ENCODE measurements around the gene GRAMD1B. TPM values are rescaled to one million over a fixed set of nuclear protein-coding genes. Genes with fewer than 3 reads are reported as not detected.

GRAMD1B gene
- total RNA-seq, 4 donors from 2014 or later, result 1.8 to 4.0 (median 3.0) TPM

DNA sequence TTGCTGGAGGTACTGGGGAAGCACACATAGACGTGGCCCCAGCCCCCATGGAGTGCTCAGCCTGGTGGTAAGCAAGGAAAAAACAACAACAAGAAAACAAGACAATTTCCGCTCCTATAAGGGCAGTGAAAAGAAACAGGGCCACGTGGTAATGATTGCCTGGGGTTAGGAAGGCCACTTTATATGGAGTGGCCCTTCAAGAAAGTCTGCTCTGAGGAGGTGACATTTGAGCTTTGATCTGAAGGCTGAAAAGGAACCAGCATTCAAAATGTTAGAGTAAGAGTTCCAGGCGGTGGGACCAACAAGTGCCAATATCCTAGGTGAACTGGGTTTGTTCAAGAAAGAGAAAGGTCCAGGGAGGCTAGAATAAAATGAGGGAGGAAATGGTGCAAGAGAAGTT, 136.8 kb downstream of the GRAMD1B start:
- ATAC-seq, result no peak
- TF ChIP-seq, protein P1, sequence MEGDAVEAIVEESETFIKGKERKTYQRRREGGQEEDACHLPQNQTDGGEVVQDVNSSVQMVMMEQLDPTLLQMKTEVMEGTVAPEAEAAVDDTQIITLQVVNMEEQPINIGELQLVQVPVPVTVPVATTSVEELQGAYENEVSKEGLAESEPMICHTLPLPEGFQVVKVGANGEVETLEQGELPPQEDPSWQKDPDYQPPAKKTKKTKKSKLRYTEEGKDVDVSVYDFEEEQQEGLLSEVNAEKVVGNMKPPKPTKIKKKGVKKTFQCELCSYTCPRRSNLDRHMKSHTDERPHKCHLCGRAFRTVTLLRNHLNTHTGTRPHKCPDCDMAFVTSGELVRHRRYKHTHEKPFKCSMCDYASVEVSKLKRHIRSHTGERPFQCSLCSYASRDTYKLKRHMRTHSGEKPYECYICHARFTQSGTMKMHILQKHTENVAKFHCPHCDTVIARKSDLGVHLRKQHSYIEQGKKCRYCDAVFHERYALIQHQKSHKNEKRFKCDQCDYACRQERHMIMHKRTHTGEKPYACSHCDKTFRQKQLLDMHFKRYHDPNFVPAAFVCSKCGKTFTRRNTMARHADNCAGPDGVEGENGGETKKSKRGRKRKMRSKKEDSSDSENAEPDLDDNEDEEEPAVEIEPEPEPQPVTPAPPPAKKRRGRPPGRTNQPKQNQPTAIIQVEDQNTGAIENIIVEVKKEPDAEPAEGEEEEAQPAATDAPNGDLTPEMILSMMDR (IDR thresholded peaks at IDR 0.05), result no peak
- TF ChIP-seq EP300 (IDR thresholded peaks at IDR 0.05) (no peak), POLR2A (IDR thresholded peaks at IDR 0.05) (no peak), POLR2AphosphoS5 (IDR thresholded peaks at IDR 0.05) (no peak)
- Histone ChIP-seq H3K4me3 (no peak overlapping the region), H3K9me3 (no peaks in the 10 kb centered on the region), H3K27me3 (peaks cover 4% of the 10 kb centered on the region), H3K36me3 (no peaks in the 10 kb centered on the region), H3K4me1 (peaks cover 0 to 7% (median 0%) of the 10 kb centered on the region in 3 donors), H3K27ac (no peak overlapping the region)
- WGBS, 2 donors (ENCODE audit: low coverage in 1 of 2), result 73 to 83% methylated on average over 4 of the region's 4 CpGs

GRCh38 chr11:123567466-123567865, 137.4 kb downstream of the GRAMD1B start:
- Histone ChIP-seq H3K4me3 (no peak overlapping the region), H3K9me3 (no peaks in the 10 kb centered on the region), H3K27ac (no peak overlapping the region), H3K27me3 (peaks cover 4% of the 10 kb centered on the region), H3K4me1 (peaks cover 0 to 1% (median 0%) of the 10 kb centered on the region in 3 donors), H3K36me3 (no peaks in the 10 kb centered on the region)
- WGBS, 2 donors (ENCODE audit: low coverage in 1 of 2), result 42% methylated on average over 1 of the region's 1 CpG; no CpG with 5 or more reads in 1 of the 2 donors
- no peak for ATAC-seq
- TF ChIP-seq EP300 (IDR thresholded peaks at IDR 0.05) (no peak), POLR2AphosphoS5 (IDR thresholded peaks at IDR 0.05) (no peak), POLR2A (IDR thresholded peaks at IDR 0.05) (no peak)
- TF ChIP-seq, protein P1 (IDR thresholded peaks at IDR 0.05), result no peak

DNA sequence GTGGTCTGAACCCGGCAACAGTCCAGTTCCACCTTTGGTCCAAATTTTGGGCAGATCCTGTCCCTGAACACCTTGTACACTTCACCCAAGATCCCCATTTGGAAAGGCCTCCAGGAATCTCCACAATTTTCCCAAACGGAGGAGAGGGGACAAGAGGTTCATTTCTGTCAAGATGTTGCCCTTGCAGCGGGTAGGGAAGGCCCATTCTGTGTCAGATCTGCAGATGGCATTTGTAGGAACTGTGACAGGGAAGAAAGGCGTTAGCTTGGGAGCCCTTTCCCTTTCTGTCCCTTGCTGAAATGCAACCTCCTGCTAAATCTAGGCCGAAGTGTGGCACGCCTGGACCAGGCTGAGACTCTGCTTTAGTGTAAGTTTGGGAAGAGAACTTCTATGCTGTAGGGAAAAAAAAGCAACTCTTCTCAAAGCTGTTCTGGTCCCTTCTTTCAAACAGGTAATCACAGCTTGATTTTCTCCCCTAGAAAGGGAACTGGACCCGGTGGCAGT, 138.3 kb downstream of the GRAMD1B start:
- Histone ChIP-seq H3K4me3 (no peak overlapping the region), H3K27me3 (peaks cover 4% of the 10 kb centered on the region), H3K27ac (no peak overlapping the region), H3K36me3 (no peaks in the 10 kb centered on the region), H3K9me3 (no peaks in the 10 kb centered on the region), H3K4me1 (no peaks in the 10 kb centered on the region)
- ATAC-seq, result no peak
- TF ChIP-seq POLR2A (IDR thresholded peaks at IDR 0.05), result no peak
- TF ChIP-seq POLR2AphosphoS5 (IDR thresholded peaks at IDR 0.05), result no peak
- no peak for TF ChIP-seq EP300 (IDR thresholded peaks at IDR 0.05)
- TF ChIP-seq, protein P1 (IDR thresholded peaks at IDR 0.05), result no peak
- 31 to 78% methylated on average over 2 to 6 of the region's 7 CpGs for WGBS, 2 donors (ENCODE audit: low coverage in 1 of 2)

- ATAC-seq, result no peak
Observed at GRCh38 chr11:123569393-123569792, 139.3 kb downstream of the GRAMD1B start.

More at GRCh38 chr11:123569393-123569792, 139.3 kb downstream of the GRAMD1B start:
- Histone ChIP-seq H3K9me3 (no peaks in the 10 kb centered on the region), H3K27ac (no peak overlapping the region), H3K4me3 (no peak overlapping the region), H3K4me1 (no peaks in the 10 kb centered on the region), H3K27me3 (peaks cover 4% of the 10 kb centered on the region), H3K36me3 (no peaks in the 10 kb centered on the region)
- TF ChIP-seq EP300 (IDR thresholded peaks at IDR 0.05) (no peak), POLR2A (IDR thresholded peaks at IDR 0.05) (no peak), POLR2AphosphoS5 (IDR thresholded peaks at IDR 0.05) (no peak)
- TF ChIP-seq, protein P1 (IDR thresholded peaks at IDR 0.05), result no peak
- WGBS, 2 donors (ENCODE audit: low coverage in 1 of 2), result 75 to 89% methylated on average over 3 to 5 of the region's 5 CpGs
